H1 (cell line): ENCODE results near the gene B3GALT4. TPM values are rescaled to one million over a fixed set of nuclear protein-coding genes. Genes with fewer than 3 reads are reported as not detected.
A peak's percentile ranks its signal among the peaks of the same experiment; 100 is the strongest.

Source experiments
- CTCF ChIA-PET: fragments of 300-600 bp; sonication (Branson Sonifier 250); formaldehyde crosslinking; loops from one replicate; lab custom pipeline; 2021; ENCODE audit not compliant: partially characterized antibody; lab: Charles Lee
- POLR2A ChIA-PET: fragments of 300-600 bp; sonication (Branson Sonifier 250); formaldehyde crosslinking; loops from one replicate; lab custom pipeline; 2021; ENCODE audit warnings: inconsistent platforms; ENCODE audit not compliant: partially characterized antibody; lab: Charles Lee
- DNase-seq, 2 experiments: peaks; one replicate each; pipeline versions ENCODE4 v3.0.0 to v3.0.0-alpha.2; 2010 to 2022; ENCODE audit warnings: low spot score in 2 of 2, low read depth in 1 of 2, mixed read lengths in 1 of 2
- FAIRE-seq: peaks from 2 replicates; lab custom pipeline; 2011; peaks lifted over from hg19 to GRCh38; lab: Jason Lieb, UNC
- H2AFZ ChIP-seq: 2 replicates; pipeline ENCODE4 v1.8.1; 2012; ENCODE audit warnings: low read length, inconsistent platforms
- H2AK5ac ChIP-seq: 2 replicates; pipeline ENCODE4 v1.6.1; 2013; ENCODE audit warnings: low read depth, low read length
- H2BK120ac ChIP-seq: replicated peaks from 2 replicates; pipeline ENCODE3; 2013; ENCODE audit warnings: low read depth, low read length, inconsistent platforms
- H2BK12ac ChIP-seq: 2 replicates; pipeline ENCODE4 v1.6.1; 2013; ENCODE audit warnings: low read depth, low read length
- H2BK15ac ChIP-seq: 2 replicates; pipeline ENCODE4 v1.6.1; 2013; ENCODE audit warnings: low read length
- H2BK20ac ChIP-seq: 2 replicates; pipeline ENCODE4 v1.6.1; 2013; ENCODE audit warnings: low read length
- H2BK5ac ChIP-seq: 2 replicates; pipeline ENCODE4 v1.6.1; 2013; ENCODE audit warnings: low read depth, low read length
- H3K14ac ChIP-seq: 2 replicates; pipeline ENCODE4 v1.6.1; 2013; ENCODE audit warnings: inconsistent platforms; ENCODE audit not compliant: insufficient read length
- H3K18ac ChIP-seq: 2 replicates; pipeline ENCODE4 v1.6.1; 2013; ENCODE audit warnings: low read length; ENCODE audit errors: extremely low read depth
- H3K23ac ChIP-seq: 2 replicates; pipeline ENCODE4 v1.6.1; 2013; ENCODE audit warnings: inconsistent platforms; ENCODE audit not compliant: insufficient read length
- H3K23me2 ChIP-seq: 2 replicates; pipeline ENCODE4 v1.6.1; 2013; ENCODE audit warnings: low read depth, low read length
- H3K27ac ChIP-seq: 2 replicates; pipeline ENCODE4 v1.6.1; 2011; ENCODE audit warnings: low read depth, low read length, inconsistent platforms
- H3K27me3 ChIP-seq, 4 experiments: replicated peaks in 1 of 4; 1 replicate in 1 of 4; 2 replicates in 3 of 4; pipeline versions ENCODE4 v1.6.1 to v1.8.1; 2011 to 2013; ENCODE audit warnings: low read length in 3 of 4, mild to moderate bottlenecking in 3 of 4, inconsistent platforms in 2 of 4, mixed read lengths in 2 of 4, moderate library complexity in 1 of 4; ENCODE audit not compliant: control insufficient read depth in 3 of 4, insufficient read depth in 3 of 4; ENCODE audit errors: extremely low read depth in 1 of 4
- H3K36me3 ChIP-seq, 4 experiments: 2 replicates each; pipeline versions ENCODE4 v1.6.1 to v1.8.1; 2011 to 2013; ENCODE audit warnings: mild to moderate bottlenecking in 4 of 4, low read length in 3 of 4, moderate library complexity in 2 of 4, control low read depth in 1 of 4, inconsistent platforms in 1 of 4; ENCODE audit not compliant: insufficient read depth in 4 of 4, control insufficient read depth in 2 of 4
- H3K4ac ChIP-seq: replicated peaks from 2 replicates; pipeline ENCODE3; 2013; ENCODE audit warnings: low read length, low read depth, mixed read lengths, inconsistent platforms; ENCODE audit not compliant: insufficient read length
- H3K4me1 ChIP-seq, 4 experiments: replicated peaks in 1 of 4; 1 replicate in 1 of 4; 2 replicates in 3 of 4; pipeline versions ENCODE4 v1.6.1 to v1.8.1; 2011 to 2013; ENCODE audit warnings: low read length in 3 of 4, inconsistent platforms in 2 of 4, mixed read lengths in 1 of 4; ENCODE audit not compliant: insufficient read depth in 4 of 4, control insufficient read depth in 3 of 4
- H3K4me2 ChIP-seq, 2 experiments: 2 replicates each; pipeline versions ENCODE4 v1.6.1 to v1.8.1; 2011 to 2013; ENCODE audit warnings: low read depth in 2 of 2, low read length in 2 of 2, control low read depth in 1 of 2, inconsistent platforms in 1 of 2, mild to moderate bottlenecking in 1 of 2; ENCODE audit not compliant: insufficient read depth in 1 of 2
- H3K4me3 ChIP-seq, 4 experiments: fragments of 200-600, 300-600 bp in 1 of 4; sonication (generic), shearing (Covaris generic), sonication (Bioruptor Twin) in 1 of 4; 2 replicates each; pipeline versions ENCODE4 v1.5.1 to v1.8.1; 2011 to 2016; ENCODE audit warnings: low read length in 4 of 4, low read depth in 3 of 4, control low read depth in 2 of 4, inconsistent platforms in 2 of 4, mild to moderate bottlenecking in 2 of 4, mixed read lengths in 1 of 4, moderate library complexity in 1 of 4; ENCODE audit not compliant: insufficient read depth in 2 of 4; ENCODE audit errors: extremely low read depth in 1 of 4
- H3K56ac ChIP-seq: replicated peaks from 2 replicates; pipeline ENCODE3; 2013; ENCODE audit warnings: low read depth, mild to moderate bottlenecking, mixed read lengths, low read length, inconsistent platforms; ENCODE audit not compliant: insufficient read length
- H3K79me1 ChIP-seq: 2 replicates; pipeline ENCODE4 v1.6.1; 2013; ENCODE audit warnings: low read depth, low read length, control low read depth
- H3K79me2 ChIP-seq, 2 experiments: 2 replicates each; pipeline versions ENCODE4 v1.6.1 to v1.8.1; 2012 to 2013; ENCODE audit warnings: low read length in 2 of 2, mild to moderate bottlenecking in 2 of 2, inconsistent platforms in 1 of 2; ENCODE audit not compliant: insufficient read depth in 2 of 2, control insufficient read depth in 1 of 2
- H3K9ac ChIP-seq, 4 experiments: replicated peaks in 1 of 4; 1 replicate in 1 of 4; 2 replicates in 3 of 4; pipeline versions ENCODE4 v1.6.1 to v1.8.1; 2011 to 2013; ENCODE audit warnings: low read depth in 3 of 4, low read length in 3 of 4, control low read depth in 2 of 4, mild to moderate bottlenecking in 2 of 4, moderate library complexity in 2 of 4, inconsistent platforms in 1 of 4; ENCODE audit errors: extremely low read depth in 1 of 4
- H3K9me3 ChIP-seq, 2 experiments: 2 replicates each; pipeline versions ENCODE4 v1.6.1 to v1.8.1; 2012 to 2013; ENCODE audit warnings: mild to moderate bottlenecking in 2 of 2, moderate library complexity in 2 of 2, control low read depth in 1 of 2, inconsistent platforms in 1 of 2, low read depth in 1 of 2, low read length in 1 of 2, mixed read lengths in 1 of 2; ENCODE audit not compliant: insufficient read depth in 2 of 2
- H4K20me1 ChIP-seq, 2 experiments: replicated peaks in 1 of 2; 2 replicates each; pipeline versions ENCODE3 to v1.8.1; 2011 to 2013; ENCODE audit warnings: inconsistent platforms in 2 of 2, low read length in 2 of 2, mild to moderate bottlenecking in 1 of 2; ENCODE audit not compliant: insufficient read depth in 2 of 2, control insufficient read depth in 1 of 2
- H4K5ac ChIP-seq: 2 replicates; pipeline ENCODE4 v1.6.1; 2013; ENCODE audit warnings: low read length, low read depth, mixed read lengths, inconsistent platforms; ENCODE audit not compliant: insufficient read length
- H4K8ac ChIP-seq: 2 replicates; pipeline ENCODE4 v1.8.0; 2013; ENCODE audit warnings: mild to moderate bottlenecking, moderate library complexity, low read length, inconsistent platforms; ENCODE audit not compliant: insufficient read depth; ENCODE audit errors: extremely low read depth
- H4K91ac ChIP-seq: replicated peaks from 2 replicates; pipeline ENCODE3; 2013; ENCODE audit warnings: low read length, mixed read lengths, inconsistent platforms; ENCODE audit not compliant: insufficient read length
- CEBPB ChIP-seq: IDR thresholded peaks from 2 replicates; pipeline ENCODE4 v1.6.1; 2012; ENCODE audit warnings: low read depth, low read length
- SIN3A ChIP-seq, 2 experiments: IDR thresholded peaks in 1 of 2; conservative IDR thresholded peaks in 1 of 2; 2 replicates each; pipeline ENCODE4 v1.6.1; 2011 to 2012; ENCODE audit warnings: low read length in 2 of 2, improper control_type of control experiment in 1 of 2, low read depth in 1 of 2, mild to moderate bottlenecking in 1 of 2
- WGBS, 2 experiments: shearing (Covaris generic) in 1 of 2; methylation state at CpG; one replicate each; pipeline versions ENCODE4 v1.1.6 to v1.1.7; 2013 to 2015; ENCODE audit warnings: low lambda C conversion rate in 2 of 2, mixed read lengths in 2 of 2, inconsistent platforms in 1 of 2, low coverage in 1 of 2, missing lambda C conversion rate in 1 of 2; ENCODE audit not compliant: insufficient replicate concordance in 2 of 2, insufficient coverage in 1 of 2, insufficient read length in 1 of 2; ENCODE audit errors: extremely low coverage in 1 of 2, missing lambda C conversion rate in 1 of 2; 5-methylcytosine and 5-hydroxymethylcytosine counted together
- polyA plus RNA-seq, 7 experiments: library from polyadenylated mRNA; depleted of rRNA in 3 of 7; stranded (reverse) in 5 of 7; unstranded in 2 of 7; fragments of >200 nt in 5 of 7; fragments of 200-250 nt in 2 of 7; gene quantifications; 1 replicate in 5 of 7; 2 replicates in 1 of 7; 4 replicates in 1 of 7; pipeline versions ENCODE4 v1.2.1 to v1.2.3, GENCODE V29; 2011 to 2013; ENCODE audit warnings: missing spikeins in 2 of 7, mixed read lengths in 2 of 7
- total RNA-seq: library from RNA; stranded (reverse); fragmentation: NEBNext Ultra II Directional; extraction: Animal tissue kit (Norgen Biotek cat#: 25700); gene quantifications from 2 replicates; pipeline ENCODE4 v1.2.1, GENCODE V29; 2021

The B3GALT4 gene
- total and polyA plus RNA-seq, 2 of the 8 experiments (the other 6 are each of a cell fraction or from before 2014, with no cell fraction given), result 2.2 to 3.0 TPM

DNA sequence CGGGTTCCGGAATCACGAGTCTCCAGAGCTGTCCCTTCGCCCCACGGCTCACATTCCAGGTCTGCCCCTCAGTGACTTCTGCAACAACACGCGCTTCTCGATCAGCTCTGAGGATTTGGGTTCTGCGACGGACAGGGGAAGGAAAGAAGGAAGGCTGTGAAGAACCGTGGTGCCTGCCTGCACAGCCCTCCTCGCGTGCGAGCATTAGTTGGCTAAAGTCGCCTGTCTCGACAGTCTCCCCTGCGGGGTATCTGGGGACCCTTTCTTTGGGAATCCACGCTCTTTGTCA, 28.3 kb upstream of the B3GALT4 start:
- Histone ChIP-seq H4K20me1 (no peaks in the 10 kb centered on the region), H2AK5ac (no peak overlapping the region), H3K79me1 (no peaks in the 10 kb centered on the region), H2BK20ac (no peak overlapping the region), H2BK5ac (no peak overlapping the region), H4K8ac (no peak overlapping the region), H2BK15ac (no peak overlapping the region), H3K9me3 (no peaks in the 10 kb centered on the region), H2AFZ (no peak overlapping the region), H3K4me1 (peaks cover 0 to 10% (median 7%) of the 10 kb centered on the region in 4 experiments; a peak in 4 of 7 replicates), H3K27me3 (peaks cover 0 to 21% (median 11%) of the 10 kb centered on the region in 4 experiments; a peak in 6 of 7 replicates), H3K18ac (no peak overlapping the region), H4K91ac (no peak overlapping the region), H4K5ac (no peak overlapping the region), H2BK12ac (no peak overlapping the region), H3K4me3 (peak overlapping the region; percentile 20 to 70 (median 52); a peak in 7 of 8 replicates), H3K27ac (no peak overlapping the region)
- WGBS, 2 experiments, result 15% methylated on average over 14 of the region's 18 CpGs; no CpG with 5 or more reads in 1 of the 2 experiments
- no peak for FAIRE-seq
- ChIA-PET POLR2A (interaction anchor here (0.7 to 2.2 kb wide), 15 partner anchors 8 to 276 kb away, joined by 3 to 15 read pairs (median 5); partner anchors contain the start of genes HSD17B8, RGL2, RING1 and RPS18), CTCF (interaction anchor here (0.9 to 7.9 kb wide), 39 partner anchors 11 to 315 kb away, joined by 3 to 107 read pairs (median 6); partner anchors contain the start of genes HSD17B8, RING1, RPS18 and VPS52)
- TF ChIP-seq CEBPB, result no peak
- peak in 1 of 2 experiments; percentile 40; a peak in 2 of 4 replicates for TF ChIP-seq SIN3A (conservative IDR thresholded peaks at IDR 0.05 in 1 of 2, IDR thresholded peaks at IDR 0.05 in 1 of 2; ENCODE audit: low read depth in 1 of 2, low read length in 2 of 2)
- TF ChIP-seq, all 59 proteins: peak for 1
- H3K23me2 ChIP-seq, result peaks cover 9% of the 10 kb centered on the region; the same call in 1 of the 2 replicates
- H3K36me3 ChIP-seq, result peaks cover 0 to 2% (median 0%) of the 10 kb centered on the region in 4 experiments; a peak in 1 of 8 replicates
- no peak overlapping the region for H2BK120ac ChIP-seq
- H3K9ac ChIP-seq, result no peak overlapping the region
- H3K23ac ChIP-seq, result no peak overlapping the region
- no peak overlapping the region for H3K14ac ChIP-seq
- H3K4me2 ChIP-seq, result peak overlapping the region; percentile 63 to 98
- H3K79me2 ChIP-seq, result no peaks in the 10 kb centered on the region
- no peak for DNase-seq
- H3K56ac ChIP-seq, result no peak overlapping the region
- H3K4ac ChIP-seq, result no peak overlapping the region
